Muscle of arm (tissue), 12 donors: ENCODE measurements around the gene SERPINA5. TPM values are rescaled to one million over a fixed set of nuclear protein-coding genes. Genes with fewer than 3 reads are reported as not detected.
"Not testable (repeated sequence)": the region's sequence is repeated elsewhere in the genome, so short reads cannot be mapped to it uniquely, and the experiment has no call there.

Experiments used
- DNase-seq: peaks from one replicate; pipeline ENCODE4 v3.0.0-alpha.2; 2013
- polyA plus RNA-seq, 12 donors: library from polyadenylated mRNA; unstranded; fragments of 120-200 nt; gene quantifications; one replicate each; pipeline ENCODE4 v1.2.1, GENCODE V29; 2013; ENCODE audit not compliant: insufficient read length in 12 of 12

SERPINA5 gene
- polyA plus RNA-seq, 12 donors: 0.10 to 3.0 (median 0.27) TPM; not detected in 4

DNA sequence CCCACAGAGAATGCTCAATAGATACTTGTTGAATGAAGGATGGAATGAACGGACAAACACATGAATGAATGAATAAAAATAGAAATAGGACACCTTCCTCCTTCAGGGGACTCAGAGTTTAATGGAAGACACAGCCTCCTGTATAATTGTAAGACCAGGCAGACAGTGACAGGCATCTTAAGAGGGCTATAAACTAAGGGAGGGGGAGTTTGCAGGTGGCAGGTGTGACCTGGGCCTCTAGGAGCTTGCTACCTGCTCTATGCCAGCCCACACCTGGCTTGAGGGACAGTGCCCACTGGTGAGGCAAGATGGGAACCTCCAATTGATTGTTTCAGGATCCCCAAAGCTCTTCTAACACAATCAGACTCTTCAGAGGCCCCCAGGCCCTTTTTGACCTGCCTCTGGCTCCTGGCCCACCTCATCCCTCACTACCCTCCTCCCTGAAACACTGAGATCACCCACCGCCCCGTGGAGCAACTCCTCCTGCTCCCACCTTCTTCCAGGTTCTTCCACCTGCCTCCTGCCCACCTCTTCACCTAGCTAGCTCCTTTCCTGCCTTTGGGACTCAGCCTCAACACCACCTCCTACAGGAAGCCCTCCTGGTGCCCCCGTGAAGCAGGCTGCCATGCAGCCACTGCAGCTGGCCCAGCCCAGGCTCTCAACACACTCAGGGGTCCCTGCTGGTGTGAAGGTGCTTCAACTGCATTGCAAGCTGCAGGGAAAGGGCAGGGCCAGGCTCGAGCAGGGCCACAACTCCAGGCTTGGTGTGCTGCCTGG lies 40.3 kb downstream of the SERPINA5 start:
- DNase-seq: no peak

- no peak for DNase-seq
Observed at GRCh38 chr14:94622653-94623421, 41.6 kb downstream of the SERPINA5 start.

DNA sequence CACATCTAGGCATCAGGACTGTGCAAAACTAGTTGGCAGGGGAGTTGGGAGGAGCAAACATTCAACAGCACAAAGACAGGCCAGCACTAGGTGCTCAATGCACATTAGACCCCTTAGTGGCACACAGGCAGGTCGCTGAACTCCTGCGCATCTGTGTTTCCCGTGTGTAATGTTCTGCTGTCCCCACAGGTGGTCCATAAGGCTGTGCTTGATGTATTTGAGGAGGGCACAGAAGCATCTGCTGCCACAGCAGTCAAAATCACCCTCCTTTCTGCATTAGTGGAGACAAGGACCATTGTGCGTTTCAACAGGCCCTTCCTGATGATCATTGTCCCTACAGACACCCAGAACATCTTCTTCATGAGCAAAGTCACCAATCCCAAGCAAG lies 42.2 kb downstream of the SERPINA5 start:
- no peak for DNase-seq

DNA sequence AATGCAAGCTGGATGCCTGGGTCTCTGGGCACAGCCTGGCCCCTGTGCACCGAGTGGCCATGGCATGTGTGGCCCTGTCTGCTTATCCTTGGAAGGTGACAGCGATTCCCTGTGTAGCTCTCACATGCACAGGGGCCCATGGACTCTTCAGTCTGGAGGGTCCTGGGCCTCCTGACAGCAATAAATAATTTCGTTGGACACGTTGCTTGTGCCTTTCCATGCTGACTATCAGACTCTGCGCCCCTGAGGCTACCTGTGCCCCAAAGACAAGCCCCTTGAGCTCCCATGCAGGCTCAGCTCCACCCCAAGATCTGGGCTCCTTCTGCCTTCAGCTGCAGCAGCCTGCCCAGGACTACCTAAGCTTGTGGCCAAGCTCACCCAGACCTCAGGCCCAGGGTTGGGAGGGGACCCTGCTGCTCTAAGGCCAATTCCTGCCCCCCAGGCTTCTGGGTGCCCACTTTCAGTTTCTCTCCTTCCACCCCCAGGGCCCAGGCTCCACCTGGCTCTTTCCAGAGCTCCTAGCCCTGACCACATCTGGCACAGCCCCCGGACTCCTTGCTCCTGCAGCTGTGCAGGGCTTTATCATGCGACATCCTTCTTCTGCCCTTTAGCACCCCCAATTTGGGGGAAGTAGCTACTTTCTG lies 42.8 kb downstream of the SERPINA5 start:
- no peak for DNase-seq

DNA sequence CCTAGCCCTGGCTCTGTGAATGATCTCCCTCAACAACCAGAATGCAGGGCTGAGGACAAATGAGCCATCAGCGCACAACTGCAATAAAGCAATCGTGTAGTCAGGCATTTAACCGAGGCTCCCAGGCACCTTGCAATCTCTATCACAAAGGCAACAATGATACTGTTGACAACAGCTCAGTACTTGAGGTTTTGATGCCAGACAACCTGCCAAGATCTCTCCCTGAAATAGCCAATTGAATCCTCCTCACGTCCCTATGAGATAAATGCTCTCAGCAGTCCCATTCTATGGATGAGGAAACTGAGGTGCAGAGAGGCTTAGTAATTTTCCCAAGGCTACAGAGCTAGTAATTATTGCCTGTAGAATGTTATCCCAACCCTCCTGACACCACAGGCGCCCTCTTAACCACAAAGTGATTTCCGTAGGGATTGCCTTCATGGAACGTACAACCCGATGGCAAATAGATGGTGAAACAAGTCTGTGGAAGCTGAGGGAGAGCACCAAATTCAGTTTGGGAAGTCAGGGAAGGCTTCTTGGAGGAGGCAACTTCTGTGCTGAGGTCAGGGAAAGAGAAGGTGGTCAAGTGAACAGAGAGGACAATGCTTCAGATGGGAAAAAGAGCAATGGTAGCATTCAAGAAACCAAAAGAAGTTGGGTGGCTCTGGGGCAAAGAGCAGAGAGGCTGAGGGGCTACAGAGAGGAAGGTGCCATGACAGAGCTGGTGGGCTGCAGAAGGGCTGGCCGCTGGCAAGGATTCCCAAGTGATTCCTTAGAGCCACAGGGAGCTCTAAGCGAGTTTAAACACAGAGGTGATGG lies 43.5 kb downstream of the SERPINA5 start:
- DNase-seq: no peak

- no peak for DNase-seq
Observed at GRCh38 chr14:94625353-94625635, 44.1 kb downstream of the SERPINA5 start.

- no peak for DNase-seq
Observed at GRCh38 chr14:94628578-94628977, 47.4 kb downstream of the SERPINA5 start.

GRCh38 chr14:94630396-94630795 lies 49.2 kb downstream of the SERPINA5 start:
- no peak for DNase-seq

DNA sequence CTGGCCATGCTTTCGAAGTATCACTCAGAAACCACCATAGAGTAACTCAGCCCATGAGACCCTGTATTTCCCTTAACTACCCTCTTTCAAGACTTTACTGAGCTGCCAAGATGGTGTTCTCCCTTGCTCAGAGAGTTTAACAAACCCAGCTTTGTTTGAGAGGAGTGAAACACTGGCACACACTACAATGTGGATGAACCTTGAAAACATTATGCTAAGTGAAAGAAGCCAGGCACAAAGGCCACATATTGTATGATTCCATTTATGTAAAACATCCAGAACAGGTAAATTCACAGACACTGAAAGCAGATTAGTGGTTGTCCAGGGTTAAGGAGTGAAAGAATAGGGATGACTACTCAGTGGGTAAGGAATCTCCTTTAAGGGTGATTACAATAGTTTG lies 49.8 kb downstream of the SERPINA5 start:
- DNase-seq: no peak

GRCh38 chr14:94631536-94632304 lies 50.5 kb downstream of the SERPINA5 start:
- DNase-seq: no peak

DNA sequence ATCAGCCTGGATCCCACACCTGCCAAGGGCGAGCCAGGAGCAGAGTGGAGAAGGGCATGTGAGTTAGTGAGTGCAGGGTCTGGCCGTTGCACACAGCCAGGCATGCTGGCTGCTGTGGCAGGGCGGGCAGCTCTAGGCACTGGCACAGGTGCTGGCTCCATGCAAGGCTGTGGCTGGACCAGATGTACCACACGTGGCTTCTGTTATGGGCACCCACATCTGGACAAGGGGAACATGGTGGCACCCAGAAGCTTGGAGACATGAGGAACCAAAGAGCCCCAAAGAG lies 51.0 kb downstream of the SERPINA5 start:
- no peak for DNase-seq

- no peak for DNase-seq
Observed at GRCh38 chr14:94633121-94633520, 51.9 kb downstream of the SERPINA5 start.

- no peak for DNase-seq
Observed at GRCh38 chr14:94635154-94635553, 53.9 kb downstream of the SERPINA5 start.

GRCh38 chr14:94636744-94637412 lies 55.7 kb downstream of the SERPINA5 start:
- DNase-seq: no peak

DNA sequence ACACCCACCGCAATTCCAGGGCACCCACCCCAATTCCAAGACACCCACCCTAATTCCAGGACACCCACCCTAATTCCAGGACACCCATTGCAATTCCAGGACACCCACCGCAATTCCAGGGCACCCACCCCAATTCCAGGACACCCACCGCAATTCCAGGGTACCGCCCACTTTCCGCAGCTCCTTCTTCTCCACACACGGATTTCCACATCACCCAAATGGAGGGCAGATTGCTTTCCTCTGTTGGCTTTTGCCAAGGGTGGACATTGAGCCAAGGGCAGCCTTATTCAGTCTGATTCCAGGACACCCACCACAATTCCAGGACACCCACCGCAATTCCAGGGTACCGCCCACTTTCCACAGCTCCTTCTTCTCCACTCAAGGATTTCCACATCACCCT lies 56.6 kb downstream of the SERPINA5 start:
- DNase-seq: not testable (repeated sequence)

GRCh38 chr14:94638339-94638738 lies 57.1 kb downstream of the SERPINA5 start:
- DNase-seq: no peak

DNA sequence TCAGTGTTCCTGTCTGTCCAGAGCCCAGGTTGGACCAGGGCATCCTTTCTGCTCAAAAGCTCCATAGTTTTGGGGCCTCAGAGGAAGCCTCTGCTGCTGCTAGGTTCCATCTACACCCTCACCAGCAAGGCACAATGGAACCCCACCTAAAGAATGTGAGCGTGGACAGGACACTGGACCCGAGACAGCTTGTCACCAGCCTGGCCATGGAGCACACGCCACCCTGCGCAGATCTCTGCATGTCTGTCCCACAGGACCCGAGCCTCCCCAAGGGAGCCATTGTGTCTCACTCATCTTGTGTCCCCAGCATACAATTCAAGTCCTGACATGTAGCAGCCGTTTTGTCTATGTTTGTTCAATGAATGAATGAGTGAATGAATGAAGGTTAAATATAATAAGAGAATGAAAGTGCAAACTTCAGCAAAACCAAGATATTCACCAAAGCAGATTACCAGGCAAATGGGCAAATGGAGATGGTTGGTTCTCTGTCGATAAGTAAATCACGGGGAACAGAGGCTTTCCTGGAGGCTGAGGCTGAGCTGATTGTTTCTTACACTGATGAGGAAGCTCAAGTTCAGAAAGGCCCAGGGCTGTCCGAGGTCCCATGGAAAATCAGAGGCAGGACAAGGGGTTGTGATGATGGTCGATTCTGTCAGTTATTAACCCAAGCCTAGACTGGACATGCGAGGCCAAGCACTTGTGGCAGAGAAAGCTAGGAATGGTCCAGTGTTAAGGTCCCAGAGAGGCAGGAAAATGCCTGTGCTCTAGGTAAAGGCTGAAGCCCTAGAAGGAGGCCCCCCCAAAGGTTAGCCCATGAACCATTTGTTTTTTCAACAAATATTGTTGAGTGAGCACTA lies 58.0 kb downstream of the SERPINA5 start:
- DNase-seq: no peak

DNA sequence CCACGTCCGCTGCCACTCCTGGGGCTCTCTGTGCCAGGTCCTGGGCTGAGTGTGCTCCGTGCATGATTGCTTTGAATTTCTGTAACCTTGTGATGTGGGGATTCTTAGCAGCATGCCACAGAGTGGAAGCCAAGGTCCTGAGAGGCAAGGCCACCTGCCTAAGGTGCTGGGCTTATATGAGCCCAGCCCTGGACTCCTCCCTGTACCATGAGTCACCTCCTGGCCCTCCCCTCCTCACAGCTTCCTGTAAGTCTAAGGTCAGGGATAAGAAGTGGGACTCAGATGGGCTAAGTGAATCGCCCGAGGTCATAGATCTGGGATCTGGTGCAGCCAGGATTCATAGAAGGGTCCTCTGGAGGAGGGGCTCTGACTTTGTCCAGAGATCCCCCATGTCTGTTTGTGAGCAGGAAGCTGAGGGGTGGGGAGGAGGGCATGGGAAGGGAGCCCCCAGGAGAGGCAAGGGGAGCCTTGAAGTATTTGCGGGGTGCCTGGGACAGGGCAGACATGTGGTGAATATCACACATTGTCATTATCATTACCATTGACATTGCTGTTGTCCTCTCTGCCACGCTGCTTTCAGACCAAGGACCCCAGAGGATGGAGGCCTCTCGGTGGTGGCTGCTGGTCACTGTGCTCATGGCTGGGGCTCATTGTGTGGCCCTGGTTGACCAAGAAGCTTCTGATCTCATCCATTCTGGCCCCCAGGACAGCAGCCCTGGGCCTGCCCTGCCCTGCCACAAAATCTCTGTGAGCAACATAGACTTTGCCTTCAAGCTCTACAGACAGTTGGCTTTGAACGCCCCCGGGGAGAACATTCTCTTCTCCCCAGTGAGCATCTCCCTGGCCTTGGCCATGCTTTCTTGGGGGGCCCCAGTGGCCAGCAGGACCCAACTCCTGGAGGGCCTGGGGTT lies 59.8 kb downstream of the SERPINA5 start:
- no peak for DNase-seq

DNA sequence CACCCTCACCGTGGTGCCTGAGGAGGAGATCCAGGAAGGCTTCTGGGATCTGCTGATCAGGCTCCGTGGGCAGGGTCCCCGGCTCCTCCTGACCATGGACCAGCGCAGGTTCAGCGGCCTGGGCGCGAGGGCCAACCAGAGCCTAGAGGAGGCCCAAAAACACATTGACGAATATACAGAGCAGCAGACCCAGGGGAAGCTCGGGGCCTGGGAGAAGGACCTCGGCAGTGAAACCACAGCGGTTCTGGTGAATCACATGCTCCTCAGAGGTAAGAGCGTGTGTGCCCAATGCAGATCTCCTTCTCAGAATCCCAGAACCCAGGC lies 60.4 kb downstream of the SERPINA5 start:
- no peak for DNase-seq
